ENCODE results near the gene ODF2.
A peak's percentile ranks its signal among the peaks of the same experiment; 100 is the strongest.
"Not testable (repeated sequence)": the region's sequence is repeated elsewhere in the genome, so short reads cannot be mapped to it uniquely, and the experiment has no call there.

The ODF2 gene

DNA sequence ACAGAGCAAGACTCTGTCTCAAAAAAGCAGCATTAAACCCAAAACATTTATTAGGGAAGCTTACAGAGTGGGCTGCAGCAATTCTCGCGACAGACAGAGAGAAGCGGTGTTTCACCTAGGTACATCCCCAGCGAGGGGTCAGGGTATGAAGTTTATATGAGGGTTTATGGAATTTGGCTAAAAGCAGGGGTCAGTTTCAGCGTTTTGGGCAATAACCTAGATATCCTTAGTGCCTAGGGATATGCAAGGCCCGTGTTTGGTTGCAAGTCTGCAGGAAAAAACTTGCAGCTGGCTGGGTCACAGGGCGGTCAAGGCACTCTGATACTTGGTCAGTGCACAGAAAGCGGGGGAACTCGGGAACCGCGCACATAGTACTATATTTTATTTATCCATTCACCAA, 48.1 kb downstream of the ODF2 start:
- CTCF ChIA-PET: interaction anchor here (0.7 to 1.7 kb wide), 2 partner anchors 65 to 84 kb away, joined by 3 to 5 read pairs; no protein-coding TSS in a partner anchor
- POLR2A ChIA-PET: interaction anchor here (2.4 kb wide), 1 partner anchor 49 kb away, joined by 25 read pairs; the partner anchor contains the start of gene SPTAN1

DNA sequence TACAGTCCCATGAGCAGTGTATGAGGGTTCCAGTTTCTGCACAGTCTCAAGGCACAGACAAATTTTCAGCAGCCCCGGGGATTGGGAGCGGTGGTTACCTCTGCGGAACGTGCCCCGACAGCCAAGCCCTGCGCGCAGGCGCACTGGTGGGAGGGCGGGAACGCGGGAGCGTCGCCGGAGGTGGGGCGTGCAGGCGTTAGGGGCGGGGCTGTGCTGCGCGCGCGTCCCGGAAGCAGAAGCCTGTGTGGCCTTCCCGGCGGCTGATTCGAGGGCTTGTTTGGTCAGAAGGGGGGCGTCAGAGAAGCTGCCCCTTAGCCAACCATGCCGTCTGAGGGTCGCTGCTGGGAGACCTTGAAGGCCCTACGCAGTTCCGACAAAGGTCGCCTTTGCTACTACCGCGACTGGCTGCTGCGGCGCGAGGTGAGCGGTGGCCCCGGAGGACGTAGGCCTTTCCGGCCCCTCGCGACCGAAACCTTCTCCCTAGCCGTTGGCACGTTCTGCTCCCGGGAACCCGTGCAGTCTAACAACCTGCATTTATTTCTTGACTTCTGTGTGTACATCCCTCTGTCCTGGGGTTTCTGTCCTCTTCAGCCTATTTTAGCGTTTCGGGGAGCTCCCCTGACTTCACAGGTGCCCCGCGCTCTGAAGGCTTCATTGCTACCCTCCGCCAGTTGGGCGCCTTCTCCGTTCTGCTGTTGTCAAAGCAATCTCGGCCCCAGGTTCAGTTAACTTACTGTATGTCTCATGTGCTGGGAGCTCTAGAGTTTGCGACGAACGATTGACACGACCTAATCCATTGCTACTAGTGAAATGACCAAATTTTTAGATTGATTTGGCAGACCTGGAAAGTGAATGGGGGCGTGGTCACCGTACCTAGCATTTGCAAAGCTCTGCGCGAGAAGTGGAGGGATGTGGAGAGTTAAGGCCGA, 48.9 kb downstream of the ODF2 start, which contains the start of gene GLE1:
Gene GLE1, plus strand, starts transcription at position 235 of the 929 bp plus-strand sequence. Its CDS starts 87 bp downstream, at position 322.
- TF ChIP-seq CTCF (IDR thresholded peaks at IDR 0.05; ENCODE audit: insufficient read depth, low read length, missing control alignments): no peak
- ChIA-PET CTCF (interaction anchor here (0.7 to 1.7 kb wide), 2 partner anchors 66 to 85 kb away, joined by 3 to 5 read pairs; no protein-coding TSS in a partner anchor), POLR2A (interaction anchor here (0.8 to 2.4 kb wide), 3 partner anchors 17 to 48 kb away, joined by 3 to 25 read pairs (median 5); partner anchors contain the start of gene SPTAN1)
- DNase-seq (ENCODE audit: low read depth, low spot score): peak; percentile 34
- H3K4me3 ChIP-seq (ENCODE audit: low read depth, low read length): peak within 1 kb of the TSS; percentile 99

More for the DNA sequence above, 48.1 kb downstream of the ODF2 start:
- DNase-seq (ENCODE audit: low read depth, low spot score): no peak
- H3K4me3 ChIP-seq (ENCODE audit: low read depth, low read length): peak overlapping the region; percentile 99
- no peak for TF ChIP-seq CTCF (IDR thresholded peaks at IDR 0.05; ENCODE audit: insufficient read depth, low read length, missing control alignments)

DNA sequence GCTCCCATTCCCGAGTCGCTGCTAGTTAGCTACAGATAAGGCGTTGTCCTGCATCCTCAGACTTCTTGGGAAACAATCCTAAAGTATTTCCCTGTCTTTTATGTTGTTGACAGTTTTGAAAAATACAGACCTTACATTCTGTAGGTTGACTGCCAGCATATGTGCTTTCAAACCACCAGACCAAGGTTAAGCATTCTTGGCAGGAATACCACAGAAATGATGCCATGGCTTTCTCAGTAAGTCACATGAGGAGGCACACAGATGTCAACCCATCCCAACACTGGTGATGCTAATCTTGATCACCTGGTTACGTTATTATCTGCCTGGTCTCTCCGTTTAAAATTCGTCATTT, 49.6 kb downstream of the ODF2 start:
- TF ChIP-seq CTCF (IDR thresholded peaks at IDR 0.05; ENCODE audit: insufficient read depth, low read length, missing control alignments): no peak
- ChIA-PET POLR2A (interaction anchor here (0.9 to 2.4 kb wide), 2 partner anchors 16 to 48 kb away, joined by 3 to 25 read pairs; partner anchors contain the start of gene SPTAN1), CTCF (interaction anchor here (1.7 kb wide), 1 partner anchor 85 kb away, joined by 5 read pairs; no protein-coding TSS in a partner anchor)
- no peak for DNase-seq (ENCODE audit: low read depth, low spot score)
- peak overlapping the region; percentile 99 for H3K4me3 ChIP-seq (ENCODE audit: low read depth, low read length)

GRCh38 chr9:128505906-128506305, 50.1 kb downstream of the ODF2 start:
- CTCF ChIA-PET: interaction anchor here (0.6 kb wide), 1 partner anchor 247 kb away, joined by 3 read pairs; no protein-coding TSS in a partner anchor
- DNase-seq (ENCODE audit: low read depth, low spot score); POLR2A ChIA-PET; H3K4me3 ChIP-seq (ENCODE audit: low read depth, low read length): not testable (repeated sequence)

DNA sequence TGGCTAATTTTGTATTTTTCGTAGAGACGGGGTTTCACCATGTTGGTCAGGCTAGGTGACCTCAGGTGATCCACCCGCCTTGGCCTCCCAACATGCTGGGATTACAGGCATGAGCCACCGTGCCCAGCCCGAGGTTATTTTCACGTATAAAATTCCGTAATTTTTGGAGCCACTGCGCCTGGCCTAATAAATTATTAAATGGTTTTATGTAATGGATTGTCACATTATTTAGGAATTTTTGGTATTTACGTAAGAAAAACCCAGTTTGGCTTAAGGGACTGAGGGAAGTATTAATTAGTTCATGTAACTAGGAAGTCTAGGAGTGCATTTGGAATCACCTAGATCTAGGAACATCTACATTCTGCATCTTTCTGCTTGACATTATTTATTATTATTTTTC, 57.0 kb downstream of the ODF2 start:
- ChIA-PET POLR2A (no interaction called here), CTCF (no interaction called here)
- no peak for TF ChIP-seq CTCF (IDR thresholded peaks at IDR 0.05; ENCODE audit: insufficient read depth, low read length, missing control alignments)
- H3K4me3 ChIP-seq (ENCODE audit: low read depth, low read length): no peak overlapping the region
- DNase-seq (ENCODE audit: low read depth, low spot score): no peak

- CTCF ChIA-PET: interaction anchor here (0.7 kb wide), 2 partner anchors 109 to 114 kb away, joined by 3 to 4 read pairs; no protein-coding TSS in a partner anchor
- POLR2A ChIA-PET: interaction anchor here (1.2 to 1.4 kb wide), 2 partner anchors 17 to 30 kb away, joined by 3 to 5 read pairs; partner anchors contain the start of gene SPTAN1
Observed at GRCh38 chr9:128521956-128522355, 66.2 kb downstream of the ODF2 start.

More at GRCh38 chr9:128521956-128522355, 66.2 kb downstream of the ODF2 start:
- no peak overlapping the region for H3K4me3 ChIP-seq (ENCODE audit: low read depth, low read length)
- DNase-seq (ENCODE audit: low read depth, low spot score): no peak
- no peak for TF ChIP-seq CTCF (IDR thresholded peaks at IDR 0.05; ENCODE audit: insufficient read depth, low read length, missing control alignments)

Data from AG04449 (cell line).